Kidney epithelial cell (primary cell): Measurements from ENCODE around the gene FBRSL1. TPM values are rescaled to one million over a fixed set of nuclear protein-coding genes. Genes with fewer than 3 reads are reported as not detected.

Source experiments
- DNase-seq: peaks from one replicate; pipeline ENCODE4 v3.0.0-alpha.2; 2010; ENCODE audit warnings: low read depth
- H3K27me3 ChIP-seq: 2 replicates; pipeline ENCODE4 v1.6.0; 2011; ENCODE audit warnings: low read length; ENCODE audit not compliant: control insufficient read depth, insufficient read depth
- H3K36me3 ChIP-seq: 2 replicates; pipeline ENCODE4 v1.5.1; 2011; ENCODE audit warnings: low read length; ENCODE audit not compliant: control insufficient read depth, insufficient read depth
- H3K4me3 ChIP-seq: 2 replicates; pipeline ENCODE4 v1.5.1; 2011; ENCODE audit warnings: low read depth, mild to moderate bottlenecking, control low read depth, low read length
- CTCF ChIP-seq: IDR thresholded peaks from 2 replicates; pipeline ENCODE4 v1.5.1; 2011; ENCODE audit warnings: mild to moderate bottlenecking, moderate library complexity, low read length, control low read depth, inconsistent platforms; ENCODE audit not compliant: insufficient read depth, poor library complexity, severe bottlenecking
- total RNA-seq: library from RNA; depleted of rRNA; stranded (reverse); fragments of >200 nt; gene quantifications from 2 replicates; pipeline ENCODE4 v1.2.3, GENCODE V29; 2015

FBRSL1 gene
- total RNA-seq, 1 donor from 2014 or later: 22.9 TPM

- H3K4me3 ChIP-seq: no peak overlapping the region
- no peak for DNase-seq
- no peaks in the 10 kb centered on the region for H3K27me3 ChIP-seq
These were observed 24.9 kb downstream of the FBRSL1 start for GRCh38 chr12:132514838-132515237.

GRCh38 chr12:132516095-132517012 lies 26.4 kb downstream of the FBRSL1 start:
- DNase-seq: no peak
- Histone ChIP-seq H3K36me3 (no peaks in the 10 kb centered on the region), H3K27me3 (no peaks in the 10 kb centered on the region), H3K4me3 (no peak overlapping the region)
- no peak for TF ChIP-seq CTCF

More at GRCh38 chr12:132514838-132515237, 24.9 kb downstream of the FBRSL1 start:
- H3K36me3 ChIP-seq: no peaks in the 10 kb centered on the region
- no peak for TF ChIP-seq CTCF

- no peaks in the 10 kb centered on the region for H3K36me3 ChIP-seq
- DNase-seq: no peak
- H3K4me3 ChIP-seq: no peak overlapping the region
- no peaks in the 10 kb centered on the region for H3K27me3 ChIP-seq
- no peak for TF ChIP-seq CTCF
These were observed 27.2 kb downstream of the FBRSL1 start for GRCh38 chr12:132517013-132517739.

GRCh38 chr12:132517740-132518100 lies 27.8 kb downstream of the FBRSL1 start:
- Histone ChIP-seq H3K27me3 (no peaks in the 10 kb centered on the region), H3K36me3 (no peaks in the 10 kb centered on the region), H3K4me3 (no peak overlapping the region)
- no peak for DNase-seq
- no peak for TF ChIP-seq CTCF

- DNase-seq: no peak
- no peaks in the 10 kb centered on the region for H3K27me3 ChIP-seq
- H3K4me3 ChIP-seq: no peak overlapping the region
- TF ChIP-seq CTCF: no peak
- H3K36me3 ChIP-seq: no peaks in the 10 kb centered on the region
These were observed 28.5 kb downstream of the FBRSL1 start for GRCh38 chr12:132518354-132518992.
